Measurements from ENCODE around the gene EDA. TPM values are rescaled to one million over a fixed set of nuclear protein-coding genes. Genes with fewer than 3 reads are reported as not detected.
A peak's percentile ranks its signal among the peaks of the same experiment; 100 is the strongest.

Gene EDA
- total RNA-seq, 2 experiments from 2014 or later, result 1.8 to 3.9 TPM

Small RNA genes lying within 50 kb of the gene (microRNA-seq; reads per million reads assigned to microRNA genes)
- 9.8 reads per million, percentile 13 among the genes with 10 or more reads in this experiment for gene MIR676 (ENCODE audit: borderline replicate concordance)

Small RNA genes lying within 50 kb of the gene (small RNA-seq; reads per million reads assigned to genes)
- not detected for gene MIR676
- gene RF00012, result not detected

Other genes starting within 250 kb of the EDA start
- gene NALF2, start 111.8 kb upstream of the EDA start, total RNA-seq (2014; rRNA removed; shearing (Covaris generic)), result 2.8 and 3.3 TPM in 2 replicates
- 7.7 TPM in 2 replicates for gene NALF2, start 111.8 kb upstream of the EDA start, total RNA-seq (2022)

All from OCI-LY7 (cell line).